A549 treated with CORT108297 at 1 μM for 4 hours (cell line): ENCODE data around the gene NUDT11. TPM values are rescaled to one million over a fixed set of nuclear protein-coding genes. Genes with fewer than 3 reads are reported as not detected.

ENCODE experiments used
- total RNA-seq: library from RNA; stranded (reverse); fragments of 200-300 nt; extraction: Qiagen RNA extraction; gene quantifications from 5 replicates; pipeline ENCODE4 v1.2.3, GENCODE V29; 2022

NUDT11 gene
- total RNA-seq, result 2.8 to 3.8 TPM (median 3.4 TPM) in 5 replicates

GRCh38 chrX:51496501-51497291, at the start of gene NUDT11:
Gene NUDT11 (minus strand): TSS chrX:51496592. CDS start chrX:51496444, 148 bp downstream.

Other genes with a start within 250 kb of the NUDT11 start
- gene NUDT10, start 163.8 kb downstream of the NUDT11 start, total RNA-seq, result 0.42 to 0.64 TPM (median 0.46 TPM) in 5 replicates
- gene CENPVL3, start 122.3 kb upstream of the NUDT11 start, total RNA-seq, result 0.06 to 0.20 TPM (median 0.15 TPM) in 5 replicates
- not detected in 5 replicates for gene CENPVL2, start 186.2 kb upstream of the NUDT11 start, total RNA-seq
- not detected in 5 replicates for gene CENPVL1, start 213.9 kb upstream of the NUDT11 start, total RNA-seq
- gene GSPT2, start 246.8 kb upstream of the NUDT11 start, total RNA-seq, result 7.7 to 10.9 TPM (median 8.5 TPM) in 5 replicates